Epithelial cell of esophagus (primary cell): Measurements from ENCODE around the gene TOMM40L.

ENCODE experiments used
- DNase-seq: peaks from one replicate; pipeline ENCODE4 v3.0.0; 2010; ENCODE audit warnings: low read depth
- H3K4me3 ChIP-seq: 2 replicates; pipeline ENCODE4 v1.5.1; 2011; ENCODE audit warnings: mild to moderate bottlenecking, low read length, control low read depth
- TF ChIP-seq, protein P1 (sequence below): IDR thresholded peaks from 2 replicates; pipeline ENCODE4 v1.5.1; 2011; ENCODE audit warnings: low read depth, mild to moderate bottlenecking, low read length, control low read depth, inconsistent platforms; ENCODE audit not compliant: insufficient read depth; ENCODE audit errors: missing control alignments

TOMM40L gene

DNA sequence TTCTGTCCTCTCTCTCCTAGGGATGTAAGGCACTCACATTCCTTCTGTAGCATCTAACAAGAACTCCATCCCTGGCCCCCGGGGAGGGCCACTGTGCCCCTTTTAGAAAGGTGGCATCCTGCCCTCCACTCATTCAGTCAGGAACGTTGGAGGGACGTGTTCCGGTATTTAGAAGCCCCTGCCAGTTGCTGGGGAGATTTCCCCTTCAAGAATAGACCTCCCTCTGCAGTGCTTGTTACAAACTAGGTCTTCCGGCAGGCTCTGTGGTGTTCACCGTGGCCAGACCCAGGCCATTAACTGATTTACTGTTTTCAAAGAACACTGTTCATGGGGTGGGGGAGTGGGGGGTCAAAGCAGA, 33.5 kb downstream of the TOMM40L start:
- H3K4me3 ChIP-seq, result no peak overlapping the region
- TF ChIP-seq, protein P1, sequence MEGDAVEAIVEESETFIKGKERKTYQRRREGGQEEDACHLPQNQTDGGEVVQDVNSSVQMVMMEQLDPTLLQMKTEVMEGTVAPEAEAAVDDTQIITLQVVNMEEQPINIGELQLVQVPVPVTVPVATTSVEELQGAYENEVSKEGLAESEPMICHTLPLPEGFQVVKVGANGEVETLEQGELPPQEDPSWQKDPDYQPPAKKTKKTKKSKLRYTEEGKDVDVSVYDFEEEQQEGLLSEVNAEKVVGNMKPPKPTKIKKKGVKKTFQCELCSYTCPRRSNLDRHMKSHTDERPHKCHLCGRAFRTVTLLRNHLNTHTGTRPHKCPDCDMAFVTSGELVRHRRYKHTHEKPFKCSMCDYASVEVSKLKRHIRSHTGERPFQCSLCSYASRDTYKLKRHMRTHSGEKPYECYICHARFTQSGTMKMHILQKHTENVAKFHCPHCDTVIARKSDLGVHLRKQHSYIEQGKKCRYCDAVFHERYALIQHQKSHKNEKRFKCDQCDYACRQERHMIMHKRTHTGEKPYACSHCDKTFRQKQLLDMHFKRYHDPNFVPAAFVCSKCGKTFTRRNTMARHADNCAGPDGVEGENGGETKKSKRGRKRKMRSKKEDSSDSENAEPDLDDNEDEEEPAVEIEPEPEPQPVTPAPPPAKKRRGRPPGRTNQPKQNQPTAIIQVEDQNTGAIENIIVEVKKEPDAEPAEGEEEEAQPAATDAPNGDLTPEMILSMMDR, result no peak
- DNase-seq, result no peak

- TF ChIP-seq, protein P1, result no peak
- H3K4me3 ChIP-seq, result no peak overlapping the region
- no peak for DNase-seq
Measured at GRCh38 chr1:161259765-161260164, 33.9 kb downstream of the TOMM40L start.

DNA sequence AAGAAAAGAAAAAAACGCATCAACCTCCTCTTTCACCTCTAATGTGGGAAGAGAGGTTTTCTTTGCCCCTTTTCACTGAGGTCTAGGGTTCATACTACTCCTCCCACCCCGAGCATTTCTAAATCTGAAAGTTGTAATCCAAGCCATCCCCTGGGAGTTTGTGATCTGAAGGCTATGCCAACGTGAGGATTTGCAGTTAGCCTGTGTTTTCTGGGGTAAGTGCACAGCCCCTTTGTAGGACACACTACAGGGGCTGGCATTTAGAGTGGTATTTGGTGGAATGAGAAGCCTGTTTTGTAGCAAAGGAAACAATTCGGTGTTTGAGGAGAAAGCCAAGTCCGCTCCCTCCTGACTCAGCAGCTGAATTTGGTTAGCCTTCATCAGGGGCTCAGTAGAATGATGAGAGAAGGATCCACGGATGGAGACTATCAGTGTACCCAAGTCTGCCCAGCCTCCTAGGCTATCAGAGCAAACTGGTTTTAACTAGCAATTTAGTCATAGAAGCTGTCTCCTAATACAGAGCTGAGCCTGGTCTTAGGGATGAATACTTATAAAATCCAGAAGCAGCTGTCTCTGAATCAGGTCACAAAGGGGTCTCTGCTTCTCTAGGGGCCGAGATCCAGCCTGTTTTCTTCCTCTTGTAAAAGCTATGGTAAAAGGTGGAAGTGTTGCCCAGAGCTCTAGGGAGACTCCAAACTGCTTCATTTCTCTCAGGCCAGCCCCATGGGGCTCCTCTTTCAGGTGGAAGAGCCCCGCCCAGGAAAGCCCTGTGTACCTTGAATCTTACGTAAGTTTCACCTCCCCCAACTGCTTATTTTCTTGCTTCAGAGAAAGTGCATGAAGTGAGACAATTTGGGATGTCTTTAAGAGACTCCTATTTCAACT, 34.8 kb downstream of the TOMM40L start:
- TF ChIP-seq, protein P1, result no peak
- no peak overlapping the region for H3K4me3 ChIP-seq
- peak; percentile 53 for DNase-seq

GRCh38 chr1:161261261-161262235, 35.7 kb downstream of the TOMM40L start:
- no peak overlapping the region for H3K4me3 ChIP-seq
- peak; percentile 62 for DNase-seq
- TF ChIP-seq, protein P1, result no peak

GRCh38 chr1:161265305-161265704, 39.4 kb downstream of the TOMM40L start:
- DNase-seq, result no peak
- TF ChIP-seq, protein P1, result no peak

DNA sequence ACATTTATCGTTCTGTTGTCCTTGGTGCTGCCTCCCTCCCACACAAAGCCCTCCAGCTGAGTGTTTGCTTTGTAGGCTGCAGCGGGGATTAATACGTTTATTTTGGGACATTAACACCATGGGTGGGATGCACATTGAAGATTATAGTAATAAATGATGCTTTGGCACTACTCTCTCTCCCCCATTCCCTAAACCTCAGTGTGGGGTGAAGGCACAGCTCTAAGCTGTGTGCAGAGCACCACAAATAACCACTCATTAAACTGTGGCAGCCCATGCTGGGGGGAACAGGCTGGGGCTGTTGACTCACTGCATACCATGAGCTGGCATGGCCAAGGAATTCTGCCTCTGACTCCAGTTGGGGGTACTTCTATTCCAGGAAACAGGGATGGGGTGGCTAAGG, 40.3 kb downstream of the TOMM40L start:
- no peak overlapping the region for H3K4me3 ChIP-seq
- TF ChIP-seq, protein P1, result no peak
- DNase-seq, result peak; percentile 22

More at GRCh38 chr1:161265305-161265704, 39.4 kb downstream of the TOMM40L start:
- no peak overlapping the region for H3K4me3 ChIP-seq
